ENCODE measurements around the gene CCDC174. TPM values are rescaled to one million over a fixed set of nuclear protein-coding genes. Genes with fewer than 3 reads are reported as not detected.

CCDC174 gene
- total and polyA plus RNA-seq, 10 of the 15 experiments (the other 5 are each of a cell fraction or from before 2014, with no cell fraction given): 11.6 to 31.3 (median 19.1) TPM

GRCh38 chr3:14651440-14652251, at the start of gene CCDC174 (continued):
- TF ChIP-seq ZBTB11 (CRISPR knock-in tag; IDR thresholded peaks at IDR 0.05) (no peak), MTA2 (IDR thresholded peaks at IDR 0.05; ENCODE audit: low read depth) (peak; percentile 83), CBFB (IDR thresholded peaks at IDR 0.05; ENCODE audit: low read depth) (peak; percentile 64), NKRF (conservative IDR thresholded peaks at IDR 0.05) (peak; percentile 75), HSF1 (IDR thresholded peaks at IDR 0.05; ENCODE audit: low read depth, low read length) (peak; percentile 49; the same call in 1 of the 2 replicates), CEBPZ (IDR thresholded peaks at IDR 0.05; ENCODE audit: low read depth, low read length) (no peak), POLR2A (IDR thresholded peaks at IDR 0.05; ENCODE audit: low read depth, low read length) (peak; percentile 99), BHLHE40 (IDR thresholded peaks at IDR 0.05; ENCODE audit: borderline replicate concordance in 1 of 2, low read depth in 2 of 2, low read length in 1 of 2) (no peak; a peak in 1 of 4 replicates), STAT3 (IDR thresholded peaks at IDR 0.05; ENCODE audit: low read depth, low read length) (no peak), SUZ12 (IDR thresholded peaks at IDR 0.05; ENCODE audit: unreplicated experiment) (no peak), ZNF207 (IDR thresholded peaks at IDR 0.05; ENCODE audit: borderline replicate concordance) (peak; percentile 92), KAT2A (conservative IDR thresholded peaks at IDR 0.05; ENCODE audit: control insufficient read depth, low read depth, low read length) (no peak), NFXL1 (IDR thresholded peaks at IDR 0.05; ENCODE audit: borderline replicate concordance) (no peak), SREBF1 (IDR thresholded peaks at IDR 0.05; ENCODE audit: low read length) (0 out of 2 replicates have a peak, but pooled peaks have one; percentile 61), GATAD2B (conservative IDR thresholded peaks at IDR 0.05; ENCODE audit: low read depth) (0 out of 2 replicates have a peak, but pooled peaks have one; percentile 52), SIX5 (IDR thresholded peaks at IDR 0.05; ENCODE audit: low read depth, low read length, severe bottlenecking) (peak; percentile 93), CREB1 (IDR thresholded peaks at IDR 0.05; ENCODE audit: low read depth) (peak; percentile 98), USF2 (IDR thresholded peaks at IDR 0.05; ENCODE audit: borderline replicate concordance, low read depth, low read length) (no peak)
